SK-N-SH (cell line): ENCODE measurements around the gene KAT2A. TPM values are rescaled to one million over a fixed set of nuclear protein-coding genes. Genes with fewer than 3 reads are reported as not detected.

Source experiments
- CTCF ChIA-PET: fragments of 300-600, 350-600 bp; formaldehyde crosslinking; extraction: SDS; loops from one replicate; lab custom pipeline; 2021; lab: Yijun Ruan, JAX
- POLR2A ChIA-PET: fragments of 350-600 bp; sonication (Branson Sonifier 250); formaldehyde crosslinking; extraction: SDS; loops from one replicate; lab custom pipeline; 2020; ENCODE audit warnings: antibody characterized with exemption, inconsistent platforms; lab: Yijun Ruan, JAX
- DNase-seq: peaks from one replicate; pipeline ENCODE4 v3.0.0; 2012
- H2AFZ ChIP-seq: fragments of 200-600 bp; sonication (generic); 2 replicates; pipeline ENCODE4 v1.8.1; 2016; ENCODE audit warnings: antibody characterized with exemption, mild to moderate bottlenecking, low read depth
- H3F3A ChIP-seq: fragments of 200-600 bp; sonication (generic); replicated peaks from 2 replicates; pipeline ENCODE3; 2016; ENCODE audit warnings: antibody characterized with exemption, mild to moderate bottlenecking; ENCODE audit not compliant: insufficient read depth
- H3K27ac ChIP-seq, 2 experiments: fragments of 200-500 bp in 1 of 2; fragments of 200-600 bp in 1 of 2; sonication (Bioruptor generic) in 1 of 2; sonication (generic), shearing (Covaris generic) in 1 of 2; 2 replicates each; pipeline versions ENCODE4 v1.5.1 to v1.6.1; 2014 to 2016; ENCODE audit warnings: low read depth in 2 of 2, inconsistent platforms in 1 of 2, low read length in 1 of 2, mild to moderate bottlenecking in 1 of 2, mixed read lengths in 1 of 2
- H3K27me3 ChIP-seq: fragments of 200-600 bp; sonication (generic), shearing (Covaris generic); 2 replicates; pipeline ENCODE4 v1.6.1; 2016; ENCODE audit warnings: mixed run types; ENCODE audit not compliant: insufficient read depth
- H3K36me3 ChIP-seq, 2 experiments: fragments of 200-500 bp in 1 of 2; fragments of 200-600 bp in 1 of 2; sonication (Bioruptor generic) in 1 of 2; sonication (generic) in 1 of 2; replicated peaks in 1 of 2; 2 replicates each; pipeline versions ENCODE3 to v1.5.1; 2014 to 2016; ENCODE audit warnings: low read length in 1 of 2, mild to moderate bottlenecking in 1 of 2; ENCODE audit not compliant: insufficient read depth in 2 of 2, control insufficient read depth in 1 of 2
- H3K4me1 ChIP-seq, 2 experiments: fragments of 200-500 bp in 1 of 2; fragments of 200-600 bp in 1 of 2; sonication (Bioruptor generic) in 1 of 2; sonication (generic), shearing (Covaris generic) in 1 of 2; 2 replicates each; pipeline versions ENCODE4 v1.5.1 to v1.6.1; 2014 to 2016; ENCODE audit warnings: low read depth in 1 of 2, low read length in 1 of 2, mixed run types in 1 of 2; ENCODE audit not compliant: insufficient read depth in 2 of 2, control insufficient read depth in 1 of 2
- H3K4me2 ChIP-seq: fragments of 200-600 bp; sonication (generic), shearing (Covaris generic); 2 replicates; pipeline ENCODE4 v1.6.1; 2017; ENCODE audit warnings: mixed run types
- H3K4me3 ChIP-seq, 2 experiments: fragments of 200-500 bp in 1 of 2; fragments of 200-600 bp in 1 of 2; sonication (Bioruptor generic) in 1 of 2; sonication (generic), shearing (Covaris generic) in 1 of 2; 2 replicates each; pipeline versions ENCODE4 v1.5.1 to v1.8.1; 2014 to 2016; ENCODE audit warnings: low read depth in 2 of 2, inconsistent platforms in 1 of 2, low read length in 1 of 2, mild to moderate bottlenecking in 1 of 2, mixed read lengths in 1 of 2, moderate library complexity in 1 of 2
- H3K79me2 ChIP-seq: fragments of 200-600 bp; sonication (generic); 2 replicates; pipeline ENCODE4 v1.8.1; 2017; ENCODE audit warnings: mild to moderate bottlenecking; ENCODE audit not compliant: insufficient read depth
- H3K9ac ChIP-seq: fragments of 200-600 bp; sonication (generic); 2 replicates; pipeline ENCODE4 v1.6.1; 2017; ENCODE audit warnings: mixed run types
- H3K9me2 ChIP-seq: fragments of 200-600 bp; sonication (generic); 2 replicates; pipeline ENCODE4 v1.6.1; 2017; ENCODE audit warnings: mixed run types
- H3K9me3 ChIP-seq: fragments of 200-600 bp; sonication (generic); 2 replicates; pipeline ENCODE4 v1.6.1; 2017; ENCODE audit warnings: mixed run types, mild to moderate bottlenecking, moderate library complexity
- H4K20me1 ChIP-seq: fragments of 200-600 bp; sonication (generic); 2 replicates; pipeline ENCODE4 v1.6.1; 2017; ENCODE audit warnings: mild to moderate bottlenecking, mixed run types; ENCODE audit not compliant: insufficient read depth
- CHD2 ChIP-seq: fragments of 150-350 bp; IDR thresholded peaks from 2 replicates; pipeline ENCODE4 v1.6.1; 2018; ENCODE audit warnings: low read length; ENCODE audit not compliant: partially characterized antibody
- ELF1 ChIP-seq: IDR thresholded peaks from 2 replicates; pipeline ENCODE4 v1.4.0; 2012
- FOSL2 ChIP-seq: IDR thresholded peaks from 2 replicates; pipeline ENCODE4 v1.4.0; 2012; ENCODE audit warnings: low read depth, mild to moderate bottlenecking, moderate library complexity, borderline replicate concordance
- FOXJ3 ChIP-seq: sonication (generic); formaldehyde crosslinking; IDR thresholded peaks from 2 replicates; pipeline ENCODE4 v1.5.1; 2020; ENCODE audit warnings: mild to moderate bottlenecking, missing genetic modification reagents
- FOXM1 ChIP-seq: IDR thresholded peaks from 2 replicates; pipeline ENCODE4 v1.4.0; 2012; ENCODE audit warnings: low read depth, mild to moderate bottlenecking
- GABPA ChIP-seq: IDR thresholded peaks from 2 replicates; pipeline ENCODE4 v1.4.0; 2012; ENCODE audit warnings: low read depth, mild to moderate bottlenecking
- MAX ChIP-seq: IDR thresholded peaks from 2 replicates; pipeline ENCODE4 v1.4.0; 2012; ENCODE audit warnings: low read depth
- MEF2A ChIP-seq: IDR thresholded peaks from 2 replicates; pipeline ENCODE4 v1.4.0; 2012; ENCODE audit warnings: low read depth, borderline replicate concordance
- NFIC ChIP-seq: IDR thresholded peaks from 2 replicates; pipeline ENCODE4 v1.4.0; 2012; ENCODE audit warnings: borderline replicate concordance
- RCOR1 ChIP-seq: fragments of 150-350 bp; IDR thresholded peaks from 2 replicates; pipeline ENCODE4 v1.6.1; 2017; ENCODE audit warnings: antibody characterized with exemption, low read length
- RFX5 ChIP-seq: IDR thresholded peaks from 2 replicates; pipeline ENCODE4 v1.6.1; 2012; ENCODE audit warnings: mild to moderate bottlenecking, improper control_type of control experiment, low read length
- RXRA ChIP-seq: IDR thresholded peaks from 2 replicates; pipeline ENCODE4 v1.4.0; 2012; ENCODE audit warnings: low read depth, mild to moderate bottlenecking, borderline replicate concordance
- SMC3 ChIP-seq: IDR thresholded peaks from 2 replicates; pipeline ENCODE4 v1.6.1; 2012; ENCODE audit warnings: low read depth, low read length, improper control_type of control experiment
- TAF1 ChIP-seq: IDR thresholded peaks from 2 replicates; pipeline ENCODE4 v1.6.1; 2012; ENCODE audit warnings: low read depth, mild to moderate bottlenecking, low read length, moderate library complexity, borderline replicate concordance
- TEAD4 ChIP-seq: IDR thresholded peaks from 2 replicates; pipeline ENCODE4 v1.4.0; 2012; ENCODE audit warnings: mild to moderate bottlenecking, borderline replicate concordance; ENCODE audit not compliant: insufficient read depth
- YY1 ChIP-seq: IDR thresholded peaks from 2 replicates; pipeline ENCODE4 v1.4.0; 2012; ENCODE audit warnings: low read depth, mild to moderate bottlenecking
- WGBS: methylation state at CpG from one replicate; pipeline ENCODE4 v1.1.6; 2017; ENCODE audit warnings: low lambda C conversion rate; 5-methylcytosine and 5-hydroxymethylcytosine counted together
- polyA plus RNA-seq, 3 experiments: library from polyadenylated mRNA; depleted of rRNA; stranded (reverse); fragments of >200 nt; gene quantifications; 2 replicates each; pipeline ENCODE4 v1.2.3, GENCODE V29; 2012

KAT2A gene
- polyA plus RNA-seq, 1 of the 3 experiments (the other 2 are of a cell fraction) = 45.1 TPM

- POLR2A ChIA-PET = no interaction called here
- TF ChIP-seq MEF2A (no peak), FOSL2 (no peak), TEAD4 (no peak), NFIC (no peak), RXRA (no peak), SMC3 (no peak), FOXM1 (no peak), YY1 (no peak), RCOR1 (no peak), ELF1 (no peak), MAX (no peak), RFX5 (no peak), GABPA (no peak), CHD2 (no peak)
- TF ChIP-seq, all 33 proteins: peak for 0
- Histone ChIP-seq H3K36me3 (no peaks in the 10 kb centered on the region), H3K79me2 (no peaks in the 10 kb centered on the region), H3F3A (no peaks in the 10 kb centered on the region), H2AFZ (no peak overlapping the region), H3K27me3 (no peaks in the 10 kb centered on the region), H3K9ac (no peak overlapping the region), H3K9me3 (no peaks in the 10 kb centered on the region), H3K4me3 (no peak overlapping the region), H3K4me2 (no peak overlapping the region), H3K27ac (no peak overlapping the region), H3K9me2 (no peaks in the 10 kb centered on the region), H3K4me1 (peaks cover 0 to 15% of the 10 kb centered on the region in 2 experiments; a peak in 1 of 4 replicates), H4K20me1 (no peaks in the 10 kb centered on the region)
- WGBS = 92% methylated on average over 8 of the region's 14 CpGs
- CTCF ChIA-PET = interaction anchor here (0.8 to 1.4 kb wide), 3 partner anchors 20 to 197 kb away, joined by 3 to 4 read pairs (median 3); no protein-coding TSS in a partner anchor
- DNase-seq = no peak
Measured at GRCh38 chr17:42159796-42160530, 38.8 kb upstream of the KAT2A start.

GRCh38 chr17:42155614-42156045 is 34.5 kb upstream of the KAT2A start:
- H3K27me3 ChIP-seq = no peaks in the 10 kb centered on the region
- peak overlapping the region; percentile 76 for H3K4me2 ChIP-seq
- H2AFZ ChIP-seq = peak overlapping the region; percentile 89; the same call in 1 of the 2 replicates
- peaks cover 4 to 6% of the 10 kb centered on the region in 2 experiments for H3K36me3 ChIP-seq
- ChIA-PET CTCF (interaction anchor here (0.7 to 1.2 kb wide), 3 partner anchors 12 to 45 kb away, joined by 3 to 4 read pairs (median 3); no protein-coding TSS in a partner anchor), POLR2A (interaction anchor here (1.2 kb wide), 1 partner anchor 25 kb away, joined by 3 read pairs; the partner anchor contains the start of gene KCNH4)
- no peaks in the 10 kb centered on the region for H3K9me2 ChIP-seq
- peaks cover 11 to 19% of the 10 kb centered on the region in 2 experiments; a peak in 2 of 4 replicates for H3K4me1 ChIP-seq
- peaks cover 36% of the 10 kb centered on the region for H4K20me1 ChIP-seq
- no peaks in the 10 kb centered on the region for H3F3A ChIP-seq
- WGBS = 60% methylated on average over 15 of the region's 17 CpGs
- H3K27ac ChIP-seq = no peak overlapping the region; a peak in 1 of 4 replicates
- no peak for TF ChIP-seq RFX5
- TF ChIP-seq MEF2A = no peak
- no peak for TF ChIP-seq SMC3
- TF ChIP-seq FOXJ3 = no peak
- no peak for TF ChIP-seq ELF1
- no peak for TF ChIP-seq GABPA
- no peak for TF ChIP-seq TAF1
- TF ChIP-seq RXRA = no peak
- H3K9ac ChIP-seq = peak overlapping the region; percentile 68; the same call in 1 of the 2 replicates
- peaks cover 42% of the 10 kb centered on the region for H3K79me2 ChIP-seq
- H3K4me3 ChIP-seq = peak overlapping the region; percentile 90 to 99
- no peaks in the 10 kb centered on the region for H3K9me3 ChIP-seq
- DNase-seq = no peak
